ENCODE measurements around the gene CKB.

The CKB gene

GRCh38 chr14:103519043-103519836, 3.4 kb downstream of the CKB start:
- Histone ChIP-seq H4K20me1 (ENCODE audit: insufficient read depth, low read length, poor library complexity, severe bottlenecking) (no peaks in the 10 kb centered on the region), H3K9me3 (ENCODE audit: insufficient read depth, low read depth, low read length) (no peaks in the 10 kb centered on the region), H3F3A (ENCODE audit: low read depth) (no peaks in the 10 kb centered on the region), H3K9me2 (replicated peaks; ENCODE audit: low read depth, low read length) (no peaks in the 10 kb centered on the region), H3K79me2 (ENCODE audit: insufficient read depth, low read length) (no peaks in the 10 kb centered on the region), H2AFZ (ENCODE audit: low read length) (no peak overlapping the region), H3K4me2 (ENCODE audit: low read depth, low read length, poor library complexity, severe bottlenecking) (no peak overlapping the region), H3K9ac (ENCODE audit: low read depth, low read length, poor library complexity, severe bottlenecking) (no peak overlapping the region), H3K27me3 (ENCODE audit: insufficient read depth, low read length, poor library complexity, severe bottlenecking) (no peaks in the 10 kb centered on the region), H3K36me3 (ENCODE audit: insufficient read depth, low read length) (no peaks in the 10 kb centered on the region), H3K4me3 (ENCODE audit: low read length, poor library complexity, severe bottlenecking) (no peak overlapping the region), H3K4me1 (ENCODE audit: insufficient read depth, low read length, poor library complexity, severe bottlenecking) (peaks cover 4% of the 10 kb centered on the region)
- TF ChIP-seq EZH2phosphoT487 (IDR thresholded peaks at IDR 0.05; ENCODE audit: borderline replicate concordance): no peak
- no peak for TF ChIP-seq CTCF (conservative IDR thresholded peaks at IDR 0.05; ENCODE audit: low read length)

GRCh38 chr14:103518422-103519042, 4.1 kb downstream of the CKB start:
- no peaks in the 10 kb centered on the region for H3K27me3 ChIP-seq (ENCODE audit: insufficient read depth, low read length, poor library complexity, severe bottlenecking)
- no peak overlapping the region for H3K4me3 ChIP-seq (ENCODE audit: low read length, poor library complexity, severe bottlenecking)
- H4K20me1 ChIP-seq (ENCODE audit: insufficient read depth, low read length, poor library complexity, severe bottlenecking): no peaks in the 10 kb centered on the region
- no peaks in the 10 kb centered on the region for H3K36me3 ChIP-seq (ENCODE audit: insufficient read depth, low read length)
- peaks cover 4% of the 10 kb centered on the region for H3K4me1 ChIP-seq (ENCODE audit: insufficient read depth, low read length, poor library complexity, severe bottlenecking)
- H3F3A ChIP-seq (ENCODE audit: low read depth): no peaks in the 10 kb centered on the region
- no peaks in the 10 kb centered on the region for H3K9me2 ChIP-seq (replicated peaks; ENCODE audit: low read depth, low read length)
- H3K4me2 ChIP-seq (ENCODE audit: low read depth, low read length, poor library complexity, severe bottlenecking): no peak overlapping the region
- no peak overlapping the region for H3K9ac ChIP-seq (ENCODE audit: low read depth, low read length, poor library complexity, severe bottlenecking)
- no peaks in the 10 kb centered on the region for H3K79me2 ChIP-seq (ENCODE audit: insufficient read depth, low read length)
- no peaks in the 10 kb centered on the region for H3K9me3 ChIP-seq (ENCODE audit: insufficient read depth, low read depth, low read length)
- no peak overlapping the region for H2AFZ ChIP-seq (ENCODE audit: low read length)
- TF ChIP-seq EZH2phosphoT487 (IDR thresholded peaks at IDR 0.05; ENCODE audit: borderline replicate concordance): no peak
- peak; percentile 96 for TF ChIP-seq CTCF (conservative IDR thresholded peaks at IDR 0.05; ENCODE audit: low read length)

- no peaks in the 10 kb centered on the region for H3K36me3 ChIP-seq (ENCODE audit: insufficient read depth, low read length)
These were observed 4.8 kb downstream of the CKB start for GRCh38 chr14:103517721-103518421.

More at GRCh38 chr14:103517721-103518421, 4.8 kb downstream of the CKB start:
- no peaks in the 10 kb centered on the region for H4K20me1 ChIP-seq (ENCODE audit: insufficient read depth, low read length, poor library complexity, severe bottlenecking)
- H3K79me2 ChIP-seq (ENCODE audit: insufficient read depth, low read length): no peaks in the 10 kb centered on the region
- H3K27me3 ChIP-seq (ENCODE audit: insufficient read depth, low read length, poor library complexity, severe bottlenecking): no peaks in the 10 kb centered on the region
- H2AFZ ChIP-seq (ENCODE audit: low read length): no peak overlapping the region
- H3F3A ChIP-seq (ENCODE audit: low read depth): no peaks in the 10 kb centered on the region
- no peak for TF ChIP-seq EZH2phosphoT487 (IDR thresholded peaks at IDR 0.05; ENCODE audit: borderline replicate concordance)
- no peak for TF ChIP-seq CTCF (conservative IDR thresholded peaks at IDR 0.05; ENCODE audit: low read length)
- H3K4me1 ChIP-seq (ENCODE audit: insufficient read depth, low read length, poor library complexity, severe bottlenecking): peaks cover 4% of the 10 kb centered on the region
- H3K4me2 ChIP-seq (ENCODE audit: low read depth, low read length, poor library complexity, severe bottlenecking): no peak overlapping the region
- no peak overlapping the region for H3K9ac ChIP-seq (ENCODE audit: low read depth, low read length, poor library complexity, severe bottlenecking)
- no peaks in the 10 kb centered on the region for H3K9me2 ChIP-seq (replicated peaks; ENCODE audit: low read depth, low read length)
- no peak overlapping the region for H3K4me3 ChIP-seq (ENCODE audit: low read length, poor library complexity, severe bottlenecking)
- no peaks in the 10 kb centered on the region for H3K9me3 ChIP-seq (ENCODE audit: insufficient read depth, low read depth, low read length)

Measured in Loucy (cell line).